Hematopoietic multipotent progenitor cell (in vitro differentiated cells): Measurements from ENCODE around the gene KRTAP5-4. TPM values are rescaled to one million over a fixed set of nuclear protein-coding genes. Genes with fewer than 3 reads are reported as not detected.
"Not testable (repeated sequence)": the region's sequence is repeated elsewhere in the genome, so short reads cannot be mapped to it uniquely, and the experiment has no call there.

Source experiments
- DNase-seq, 3 donors: peaks; one replicate each; pipeline ENCODE4 v3.0.0-alpha.2; 2011 to 2015; ENCODE audit warnings: low read depth in 2 of 3, low spot score in 2 of 3
- total RNA-seq: library from RNA; depleted of rRNA; stranded (reverse); fragments of >200 nt; gene quantifications from one replicate; pipeline ENCODE4 v1.2.3, GENCODE V29; 2012

KRTAP5-4 gene
- total RNA-seq, 1 donor, result not detected

DNA sequence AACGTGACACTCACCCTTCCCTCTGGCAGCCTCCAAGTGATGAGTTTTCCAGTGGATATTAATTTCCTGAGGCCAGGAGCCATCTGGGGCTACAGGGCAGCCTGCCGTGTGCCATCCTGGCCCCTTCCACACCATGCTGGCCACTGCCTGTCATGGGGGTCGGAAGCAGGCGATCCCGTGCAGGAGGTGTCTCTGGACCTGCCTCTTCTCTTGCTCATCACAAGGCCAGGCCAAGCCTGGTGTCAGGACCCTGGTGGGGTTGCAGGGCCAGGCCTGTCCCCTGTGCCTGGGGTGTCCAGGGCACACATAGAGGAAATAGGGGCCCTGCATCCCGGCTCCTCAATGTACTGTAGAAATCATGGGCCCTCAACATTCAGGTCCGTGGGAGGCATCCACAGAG lies 17.2 kb downstream of the KRTAP5-4 start:
- no peak for DNase-seq

DNA sequence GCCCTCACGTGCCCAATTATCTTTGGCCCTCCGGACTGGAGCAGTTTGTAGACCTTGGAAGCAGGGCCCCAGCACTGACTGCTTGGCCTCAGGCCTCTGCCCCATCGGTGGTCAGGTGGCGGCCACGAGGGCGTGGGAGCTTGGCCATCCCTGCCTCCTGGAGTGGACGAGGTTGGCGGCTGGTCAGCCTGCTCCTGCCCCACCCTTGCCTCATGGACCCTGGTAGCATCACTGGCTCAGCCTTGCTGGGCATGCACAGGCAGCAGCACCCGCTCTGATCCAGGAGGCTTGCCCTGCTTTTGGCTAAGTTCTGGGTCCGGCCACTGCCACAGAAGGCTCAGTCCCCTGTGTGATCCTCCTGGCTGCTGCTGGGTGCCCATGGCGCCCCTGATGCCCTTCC lies 17.8 kb downstream of the KRTAP5-4 start:
- DNase-seq, result no peak

DNA sequence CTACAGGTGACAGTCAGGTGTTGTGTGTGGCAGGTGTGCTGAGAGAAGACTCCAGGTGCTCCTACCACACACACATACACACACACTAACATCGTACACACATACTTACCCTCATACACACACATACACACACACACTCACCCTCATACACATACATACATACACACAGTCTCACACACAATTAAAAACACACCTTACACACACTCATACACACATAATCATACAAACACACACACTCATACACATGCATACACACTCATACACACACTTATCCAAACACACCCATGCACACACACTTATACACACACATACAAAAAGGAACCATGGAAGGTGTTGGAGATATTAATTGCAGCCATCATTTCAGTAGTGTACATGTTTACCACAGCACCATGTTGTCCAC lies 18.3 kb downstream of the KRTAP5-4 start:
- no peak for DNase-seq

DNA sequence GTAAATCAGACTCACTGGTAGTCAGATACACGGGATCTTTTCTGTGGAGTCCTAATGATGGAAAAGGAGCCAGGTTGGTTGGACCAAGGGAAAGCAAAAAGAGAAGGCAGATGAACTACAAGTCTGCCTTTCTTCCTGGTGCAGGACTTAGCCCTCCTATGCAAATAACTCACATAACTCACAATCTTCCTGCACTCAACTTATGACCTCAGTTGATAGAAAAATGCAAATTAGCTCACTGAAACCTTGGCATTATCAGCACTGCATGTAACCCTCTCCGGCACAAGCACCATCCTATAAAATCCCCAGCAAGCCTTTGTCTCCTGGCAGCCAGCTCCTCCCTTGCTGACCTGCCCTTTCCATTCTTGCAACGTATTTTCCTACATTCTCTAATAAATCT lies 20.3 kb downstream of the KRTAP5-4 start:
- not testable (repeated sequence) for DNase-seq

DNA sequence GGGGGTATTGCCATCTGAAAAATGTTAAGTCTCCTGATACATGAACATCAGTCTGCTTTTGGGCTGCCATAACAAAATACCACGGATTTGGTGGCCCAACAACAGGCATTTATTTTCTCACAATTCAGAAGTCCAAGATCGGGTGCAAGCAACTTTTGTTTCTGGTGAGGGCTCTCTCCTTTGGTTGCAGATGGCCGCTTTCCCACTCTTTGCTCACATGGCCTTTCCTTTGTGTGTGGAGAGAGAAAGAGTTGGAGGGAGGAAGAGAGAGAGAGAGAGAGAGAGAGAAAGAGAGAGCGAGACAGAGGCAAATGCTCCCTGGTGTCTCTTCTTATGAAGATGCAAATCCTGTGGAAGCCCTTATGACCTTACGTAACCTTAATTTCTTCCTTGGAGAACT lies 21.3 kb downstream of the KRTAP5-4 start:
- DNase-seq, result no peak

DNA sequence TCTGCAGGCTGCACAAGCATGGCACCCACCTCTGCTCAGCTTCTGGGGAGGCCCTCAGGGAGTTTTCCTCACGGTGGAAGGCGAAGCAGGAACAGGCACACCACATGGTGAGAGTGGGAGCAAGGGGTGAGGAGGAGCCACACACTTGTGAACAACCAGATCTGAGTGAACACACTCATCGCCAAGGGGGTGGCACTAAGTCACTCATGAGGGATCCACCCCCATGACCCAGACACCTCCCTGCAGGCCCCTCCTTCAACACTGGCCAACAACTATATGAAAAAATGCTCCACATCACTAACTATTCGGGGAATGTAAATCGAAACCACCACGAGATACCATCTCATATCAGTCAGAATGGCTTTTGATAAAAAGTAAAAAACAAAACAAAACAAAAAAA lies 23.1 kb downstream of the KRTAP5-4 start:
- DNase-seq, result no peak

DNA sequence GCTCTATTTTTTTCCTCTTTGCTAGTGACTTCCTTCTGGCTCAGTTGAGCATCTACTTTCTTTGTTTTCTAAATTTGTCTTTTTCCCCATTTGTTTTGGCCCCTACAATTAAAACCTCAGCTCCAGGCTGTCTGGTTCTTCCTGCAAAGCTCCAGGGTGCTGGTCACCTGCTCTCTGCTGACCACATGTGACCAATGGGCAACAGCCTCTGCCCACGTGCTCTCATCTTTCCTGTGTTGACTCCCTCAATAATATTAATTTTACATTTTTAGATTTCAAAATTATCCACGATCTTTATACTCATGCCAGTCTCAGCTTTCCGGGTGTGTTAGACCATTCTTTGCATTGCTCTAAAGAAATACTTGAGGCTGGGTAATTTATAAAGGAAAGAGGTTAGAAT lies 23.5 kb downstream of the KRTAP5-4 start:
- not testable (repeated sequence) for DNase-seq

DNA sequence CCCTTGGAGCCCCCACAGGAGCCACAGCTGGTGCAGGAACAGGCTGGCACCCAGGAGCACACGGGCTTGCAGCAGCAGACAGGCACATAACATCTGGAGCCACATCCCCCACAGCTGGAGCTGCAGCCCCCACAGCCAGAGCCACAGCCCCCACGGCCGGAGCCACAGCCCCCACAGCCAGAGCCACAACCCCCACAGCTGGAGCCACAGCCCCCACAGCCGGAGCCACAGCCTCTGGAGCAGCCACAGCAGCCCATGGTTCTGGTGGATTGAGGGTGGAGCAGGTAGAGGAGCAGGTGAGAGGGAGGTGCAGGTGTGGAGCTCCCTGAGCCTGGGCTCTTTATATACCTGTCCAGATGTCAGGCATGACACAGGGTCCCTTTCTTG lies 24.0 kb downstream of the KRTAP5-4 start, which contains the start of gene KRTAP5-2:
KRTAP5-2 (minus strand) TSS at position 301 of the 387 bp plus-strand sequence; CDS start at position 257, 44 bp downstream.
- no peak for DNase-seq

DNA sequence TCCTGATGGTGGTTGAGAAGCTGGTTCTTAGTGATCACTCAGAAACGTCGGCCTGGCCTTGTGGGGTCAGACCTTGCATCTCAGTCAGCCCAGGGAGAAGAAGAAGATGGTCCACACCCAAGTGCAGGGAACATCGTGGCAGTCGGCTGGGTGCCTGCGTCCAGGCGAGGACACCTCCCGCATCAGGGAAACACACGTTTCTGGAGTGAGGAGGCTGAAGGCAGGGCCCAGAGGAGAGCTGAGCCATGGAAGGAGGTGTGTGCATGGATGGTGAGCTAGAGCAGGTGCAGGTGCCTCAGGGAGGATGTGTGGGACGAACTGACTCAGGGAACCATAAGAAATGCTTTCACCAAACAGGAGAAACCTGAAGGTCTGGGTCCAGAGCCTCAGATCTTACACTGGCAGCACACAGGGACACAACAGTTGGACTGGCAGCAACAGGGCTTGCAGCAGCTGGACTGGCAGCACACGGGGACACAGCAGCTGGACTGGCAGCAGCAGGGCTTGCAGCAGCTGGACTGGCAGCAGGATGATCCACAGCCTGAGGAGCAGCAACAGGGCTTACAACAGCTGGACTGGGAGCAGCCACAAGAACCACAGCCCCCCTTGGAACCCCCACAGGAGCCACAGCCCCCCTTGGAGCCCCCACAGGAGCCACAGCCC lies 24.5 kb downstream of the KRTAP5-4 start:
- no peak for DNase-seq

DNA sequence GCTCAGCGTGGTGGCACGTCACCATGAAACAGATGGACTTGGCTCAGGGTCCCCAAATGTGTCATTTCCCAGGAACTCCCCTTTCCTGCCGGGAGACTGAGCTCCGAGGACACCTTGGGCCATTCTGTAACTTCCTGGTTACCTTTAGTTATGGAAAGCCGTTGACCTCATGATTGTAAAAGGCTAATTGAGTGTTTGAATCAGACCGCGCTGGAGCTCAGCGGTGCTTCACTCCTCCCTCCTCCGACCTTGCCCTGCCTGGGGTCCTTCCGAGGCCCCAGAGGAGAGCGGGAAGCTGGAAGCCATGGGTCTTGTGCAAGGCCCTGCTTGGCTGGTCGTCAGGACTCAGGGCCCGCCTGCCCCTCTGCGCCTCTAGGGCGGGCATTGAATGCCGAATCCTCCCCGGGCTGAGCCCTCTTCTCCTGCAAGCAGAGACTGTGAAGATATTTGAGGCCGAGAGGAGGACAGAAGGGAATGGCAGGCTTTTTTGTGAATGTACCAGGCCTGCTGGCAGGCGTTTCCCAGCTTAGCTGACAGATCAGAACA lies 25.3 kb downstream of the KRTAP5-4 start:
- DNase-seq, result not testable (repeated sequence)

DNA sequence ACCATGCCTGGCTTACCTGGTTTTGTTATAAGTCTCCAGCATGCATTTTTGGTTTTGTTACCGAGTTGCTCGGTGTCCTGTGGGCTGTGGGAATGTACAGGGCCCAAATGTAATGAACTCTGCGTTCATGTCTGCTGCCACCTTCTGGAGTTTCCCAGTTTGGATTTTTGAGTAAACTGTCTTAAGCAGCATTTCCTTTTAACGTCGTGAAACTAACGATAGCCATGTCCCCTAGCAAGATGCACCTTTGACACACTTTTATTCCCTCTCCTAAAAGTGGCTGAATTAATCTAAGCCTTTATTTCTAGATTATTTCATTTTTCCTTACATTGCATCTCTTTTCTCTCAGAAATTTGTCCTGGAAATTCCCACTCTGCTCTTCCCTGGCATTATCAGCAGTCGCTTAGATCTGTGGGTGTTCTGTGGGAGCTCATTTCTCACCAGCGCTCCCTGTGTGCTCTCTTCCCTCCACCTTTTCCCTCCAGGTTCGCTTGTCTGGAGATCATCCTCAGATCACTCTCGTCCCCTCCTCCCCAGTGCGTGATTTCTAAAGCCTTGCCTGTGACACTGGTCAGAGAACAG lies 25.9 kb downstream of the KRTAP5-4 start:
- not testable (repeated sequence) for DNase-seq

DNA sequence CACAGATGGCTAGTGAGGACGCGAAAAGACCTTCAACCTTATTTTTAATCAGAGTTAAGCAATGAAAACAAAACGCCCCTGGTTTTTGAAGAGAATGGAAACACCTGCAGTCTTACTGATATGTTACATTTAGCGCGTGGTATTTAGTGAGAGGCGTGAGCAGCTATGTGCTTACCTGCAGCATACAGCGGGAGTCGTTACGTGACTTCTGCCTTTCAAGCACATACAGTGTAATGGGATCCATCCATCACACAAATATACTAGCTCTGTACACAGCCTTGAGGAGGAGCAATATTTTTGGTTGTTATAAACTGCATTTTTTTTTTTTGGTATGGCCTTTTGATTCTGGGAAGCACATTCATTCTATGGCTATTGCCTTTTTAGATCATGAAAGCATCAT lies 29.3 kb downstream of the KRTAP5-4 start:
- DNase-seq, result no peak

DNA sequence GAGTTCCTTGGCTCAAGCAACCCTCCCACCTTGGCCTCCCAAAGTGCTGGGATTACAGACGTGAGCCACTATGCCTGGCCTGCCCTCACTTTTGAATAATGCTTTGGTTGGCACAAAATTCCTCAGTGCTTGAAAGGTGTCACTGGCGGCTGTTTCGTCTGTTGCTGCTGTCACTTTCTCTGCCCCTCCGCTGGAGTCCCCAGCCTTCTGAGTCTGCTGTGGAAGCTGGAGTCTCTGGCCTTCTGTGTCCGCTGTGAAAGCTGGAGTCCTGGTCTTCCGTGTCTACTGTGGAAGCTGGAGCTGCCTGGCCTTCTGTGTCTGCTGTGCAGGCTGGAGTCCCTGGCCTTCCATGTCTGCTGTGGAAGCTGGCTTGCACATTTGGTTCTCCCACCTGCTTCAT lies 31.9 kb downstream of the KRTAP5-4 start:
- no peak for DNase-seq

DNA sequence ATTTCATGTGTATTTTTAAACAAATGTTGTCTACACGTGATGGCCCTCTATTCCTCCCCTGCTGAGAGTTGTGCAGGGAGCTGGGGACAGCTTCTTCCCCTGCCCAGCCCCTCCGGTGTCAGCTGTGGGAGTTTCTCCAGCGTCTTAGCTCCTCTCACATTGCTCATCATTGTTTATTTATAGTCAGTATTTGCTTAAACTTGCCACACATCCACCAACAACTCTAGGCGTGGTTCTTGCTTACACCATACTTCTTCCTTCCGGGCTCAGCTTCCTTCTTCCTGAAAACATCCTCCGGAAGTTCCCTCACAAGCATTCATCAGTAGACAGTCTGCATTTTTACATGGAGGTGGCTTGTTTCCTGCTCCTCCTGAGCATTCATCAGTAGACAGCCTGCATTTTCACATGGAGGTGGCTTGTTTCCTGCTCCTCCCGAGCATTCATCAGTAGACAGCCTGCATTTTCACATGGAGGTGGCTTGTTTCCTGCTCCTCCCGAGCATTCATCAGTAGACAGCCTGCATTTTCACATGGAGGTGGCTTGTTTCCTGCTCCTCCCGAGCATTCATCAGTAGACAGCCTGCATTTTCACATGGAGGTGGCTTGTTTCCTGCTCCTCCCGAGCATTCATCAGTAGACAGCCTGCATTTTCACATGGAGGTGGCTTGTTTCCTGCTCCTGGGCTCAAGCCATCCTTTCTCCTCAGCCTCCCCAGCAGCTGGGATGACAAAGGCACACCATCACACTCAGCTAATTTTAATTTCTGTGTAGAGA lies 32.6 kb downstream of the KRTAP5-4 start:
- DNase-seq, result not testable (repeated sequence)

DNA sequence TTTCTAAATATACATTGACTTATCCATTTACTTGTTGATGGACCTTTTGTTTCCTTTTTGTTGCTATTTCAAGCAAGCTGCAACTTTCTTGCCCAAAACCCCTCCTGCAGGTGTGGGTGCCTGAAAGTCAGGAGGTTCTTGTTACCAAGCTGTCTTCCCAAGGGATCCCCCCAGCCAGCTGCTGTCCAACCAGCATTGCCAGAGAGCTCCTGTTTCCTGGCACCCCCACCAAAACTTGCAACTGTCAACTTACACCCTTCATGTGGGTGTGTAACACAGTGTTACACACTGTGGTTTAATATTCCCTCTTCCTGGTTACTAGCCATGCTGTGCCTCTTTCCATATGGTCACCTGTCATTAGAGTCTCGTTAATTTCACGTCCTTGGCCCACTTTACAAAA lies 35.2 kb downstream of the KRTAP5-4 start:
- no peak for DNase-seq

DNA sequence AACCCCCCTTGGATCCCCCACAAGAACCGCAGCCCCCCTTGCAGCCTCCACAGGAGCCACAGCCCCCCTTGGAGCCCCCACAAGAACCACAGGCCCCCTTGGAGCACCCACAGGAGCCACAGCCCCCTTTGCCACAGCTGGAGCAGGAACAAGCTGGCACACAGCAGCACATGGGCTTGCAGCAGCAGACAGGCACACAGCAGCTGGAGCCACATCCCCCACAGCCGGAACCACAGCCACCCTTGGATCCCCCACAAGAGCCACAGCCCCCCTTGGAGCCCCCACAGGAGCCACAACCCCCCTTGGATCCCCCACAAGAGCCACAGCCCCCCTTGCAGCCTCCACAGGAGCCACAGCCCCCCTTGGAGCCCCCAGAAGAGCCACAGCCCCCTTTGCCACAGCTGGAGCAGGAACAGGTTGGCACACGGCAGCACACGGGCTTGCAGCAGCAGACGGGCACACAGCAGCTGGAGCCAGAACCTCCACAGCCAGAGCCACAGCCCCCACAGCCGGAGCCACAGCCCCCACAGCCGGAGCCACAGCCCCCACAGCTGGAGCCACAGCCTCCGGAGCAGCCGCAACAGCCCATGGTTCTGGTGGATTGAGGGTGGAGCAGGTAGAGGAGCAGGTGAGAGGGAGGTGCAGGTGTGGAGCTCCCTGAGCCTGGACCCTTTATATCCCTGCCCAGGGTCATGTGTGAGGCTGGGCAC lies 37.1 kb downstream of the KRTAP5-4 start, which contains the start of gene KRTAP5-1:
KRTAP5-1 (minus strand) TSS at position 623 of the 710 bp plus-strand sequence; CDS start at position 589, 34 bp downstream.
- DNase-seq, result peak in 1 of 3 donors; percentile 51

DNA sequence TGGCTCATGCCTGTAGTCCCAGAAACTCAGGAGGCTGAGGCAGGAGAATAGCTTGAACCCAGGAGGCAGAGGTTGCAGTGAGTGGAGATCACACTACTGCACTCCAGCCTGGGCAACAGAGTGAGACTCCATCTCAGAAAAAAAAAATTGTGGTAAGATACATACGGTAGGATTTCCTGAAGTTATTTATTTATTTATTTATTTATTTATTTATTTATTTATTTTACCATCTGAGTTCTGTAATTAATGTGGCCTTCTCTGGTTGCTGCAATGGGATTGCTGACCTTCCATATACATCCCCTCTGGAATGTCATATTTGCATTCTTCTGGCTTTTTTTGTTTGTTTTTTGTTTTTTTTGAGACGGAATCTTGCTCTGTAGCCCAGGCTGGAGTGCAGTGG lies 39.0 kb downstream of the KRTAP5-4 start:
- not testable (repeated sequence) for DNase-seq

DNA sequence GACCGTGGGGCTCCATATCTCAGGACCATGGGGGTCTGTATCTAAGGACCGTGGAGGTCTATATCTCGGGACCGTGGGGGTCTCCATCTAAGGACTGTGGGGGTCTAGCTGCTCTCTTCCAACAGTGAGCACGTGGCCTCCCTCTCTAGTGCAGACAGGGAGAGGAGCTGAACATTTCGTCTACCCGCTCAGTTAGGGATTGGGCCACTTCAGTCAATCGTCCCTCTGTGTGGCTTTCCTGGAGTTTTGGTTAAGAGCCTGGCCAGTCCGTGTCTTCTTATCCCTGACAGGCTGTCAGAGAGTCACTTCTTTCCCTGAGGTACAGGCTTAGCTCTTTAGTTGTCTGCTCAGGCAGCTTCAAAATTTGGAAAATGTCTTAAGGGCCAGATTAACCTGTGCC lies 40.0 kb downstream of the KRTAP5-4 start:
- DNase-seq, result no peak

DNA sequence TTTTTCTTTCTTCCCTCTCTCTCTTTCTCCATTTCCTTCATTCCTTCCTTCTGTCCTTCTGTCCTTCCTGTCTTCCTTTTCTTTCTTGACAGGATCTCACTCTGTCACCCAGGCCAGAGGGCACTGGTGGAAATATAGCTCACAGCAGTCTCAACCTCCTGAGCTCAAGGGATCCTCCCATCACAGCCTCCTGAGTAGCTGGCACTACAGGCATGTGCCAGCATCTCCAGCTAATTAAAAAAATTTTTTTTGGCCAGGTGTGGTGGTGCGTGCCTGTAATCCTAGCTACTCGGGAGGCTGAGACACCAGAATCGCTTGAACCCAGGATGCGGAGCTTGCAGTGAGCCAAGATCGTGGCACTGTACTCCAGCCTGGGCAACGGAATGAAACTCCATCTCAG lies 45.1 kb downstream of the KRTAP5-4 start:
- DNase-seq, result no peak

DNA sequence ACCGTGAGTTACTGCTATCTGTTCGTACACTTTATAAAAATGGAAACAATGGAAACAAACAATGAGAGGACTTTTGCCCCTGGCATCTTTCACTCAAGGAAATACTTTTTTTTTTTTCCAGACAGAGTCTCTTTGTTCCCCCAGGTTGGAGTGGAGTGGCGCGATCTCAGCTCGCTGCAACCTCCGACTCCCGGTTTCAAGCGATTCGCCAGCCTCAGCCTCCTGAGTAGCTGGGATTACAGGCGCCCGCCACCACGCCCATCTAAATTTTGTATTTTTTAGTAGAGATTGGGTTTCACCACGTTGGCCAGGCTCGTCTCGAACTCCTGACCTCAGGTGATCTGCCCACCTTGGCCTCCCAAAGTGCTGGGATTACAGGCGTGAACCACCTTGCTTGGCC lies 46.2 kb downstream of the KRTAP5-4 start:
- DNase-seq, result not testable (repeated sequence)

DNA sequence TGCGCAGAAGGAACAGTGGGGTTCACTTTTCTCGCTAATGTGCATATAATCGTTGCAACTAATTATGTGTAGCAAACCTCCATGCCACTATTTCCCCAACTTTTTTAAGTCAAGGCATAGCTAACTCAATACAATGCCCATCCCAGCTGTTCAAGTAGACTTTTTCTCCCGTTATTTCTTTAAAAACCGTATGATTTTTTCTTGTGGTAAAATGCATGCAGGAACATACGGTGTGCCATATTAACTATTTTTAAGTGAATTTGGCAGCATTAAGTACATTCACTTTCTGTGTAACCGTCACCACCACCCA lies 47.0 kb downstream of the KRTAP5-4 start:
- DNase-seq, result no peak
